Ecto neural progenitor cell (in vitro differentiated cells): ENCODE results near the gene RUNX2.

ENCODE experiments used
- DNase-seq: peaks from one replicate; pipeline ENCODE4 v3.0.0-alpha.2; 2018; ENCODE audit warnings: low spot score

Gene RUNX2

DNA sequence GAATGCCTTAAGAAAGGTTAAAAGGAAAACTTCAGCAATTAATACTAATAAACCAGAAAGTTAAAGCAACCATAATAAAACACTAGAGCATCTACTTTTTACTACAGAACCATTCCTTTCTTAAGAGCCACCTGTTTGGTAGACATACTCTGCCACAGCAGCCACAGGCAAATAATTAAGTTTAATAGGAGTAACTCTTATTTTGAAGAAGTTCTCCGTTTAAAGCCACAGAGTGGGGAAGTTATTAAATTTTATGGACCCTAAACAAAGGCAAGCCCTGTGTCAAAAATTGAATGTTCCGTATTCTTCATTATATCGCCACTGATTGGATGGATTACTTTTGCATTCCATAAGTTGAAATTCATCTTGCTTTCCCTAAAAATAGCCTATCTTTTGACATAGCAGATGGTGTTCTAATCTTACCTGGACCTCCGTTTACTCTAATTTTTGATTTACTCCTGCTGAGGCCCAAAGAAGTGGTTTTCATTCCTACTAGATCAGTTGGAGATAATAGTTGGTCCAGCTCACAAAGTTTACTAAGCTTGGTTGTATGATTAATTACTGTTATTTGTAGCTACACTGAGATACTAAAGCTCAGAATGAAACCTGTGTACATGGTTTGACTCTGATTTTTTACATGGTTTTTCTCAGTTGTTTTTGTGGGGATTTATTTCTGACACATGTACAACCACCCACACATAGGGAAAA lies 190.0 kb downstream of the RUNX2 start:
- no peak for DNase-seq

DNA sequence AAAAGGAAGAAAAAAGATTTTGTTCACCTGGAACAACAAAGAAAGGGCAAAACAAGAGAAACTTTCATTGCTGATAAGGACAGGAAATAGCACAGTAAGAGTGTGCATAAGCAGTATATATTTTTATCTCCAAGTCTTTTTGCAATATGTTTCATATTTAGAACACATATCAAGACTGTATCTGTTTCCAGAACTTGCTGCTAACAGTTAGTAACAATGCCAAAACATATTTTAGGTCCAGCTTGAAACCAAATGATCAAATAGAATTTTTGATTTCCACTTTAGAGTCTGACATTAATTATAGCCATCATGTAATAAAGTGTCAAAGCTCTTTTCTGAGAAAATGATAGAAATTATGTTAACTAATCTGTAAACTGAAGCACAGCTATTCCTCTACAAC lies 193.1 kb downstream of the RUNX2 start:
- DNase-seq: no peak

DNA sequence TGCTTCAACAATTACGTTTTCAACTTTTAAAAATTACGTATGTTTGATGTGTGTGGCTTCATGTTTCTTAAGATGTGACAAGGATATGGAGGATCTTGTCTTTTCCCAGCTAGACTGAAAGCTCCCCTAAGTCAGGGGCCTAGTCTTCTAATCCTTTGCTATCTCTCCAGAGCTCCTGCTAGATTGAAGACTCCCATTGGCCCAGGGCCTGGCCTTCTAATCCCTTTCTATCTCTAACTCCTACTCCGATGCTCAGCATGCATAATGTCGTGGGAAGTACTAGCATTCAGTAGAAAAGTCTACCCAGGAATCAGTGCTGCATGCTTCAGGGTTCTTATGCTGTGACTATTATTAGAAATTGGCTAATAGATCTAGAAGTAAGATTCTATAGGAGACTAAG lies 194.4 kb downstream of the RUNX2 start:
- no peak for DNase-seq

DNA sequence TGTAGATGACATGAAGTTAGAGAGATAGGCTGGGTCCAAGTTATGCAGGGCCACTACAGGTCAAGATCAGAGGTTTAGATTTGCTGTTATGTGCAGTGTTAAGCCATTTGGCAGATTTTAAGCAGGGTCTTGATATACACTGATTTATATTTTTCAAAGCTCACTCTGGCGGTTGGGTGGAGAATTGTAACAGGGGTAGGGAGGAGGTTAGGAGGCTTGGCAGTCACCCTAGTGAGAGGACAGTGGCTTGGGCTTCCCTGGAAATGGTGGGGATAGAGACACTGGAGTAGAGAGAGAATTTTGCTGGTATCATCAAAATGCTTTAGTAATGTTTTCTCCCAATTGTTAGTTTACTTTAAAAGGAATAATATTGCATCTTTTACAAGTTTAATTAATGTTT lies 199.1 kb downstream of the RUNX2 start:
- no peak for DNase-seq

DNA sequence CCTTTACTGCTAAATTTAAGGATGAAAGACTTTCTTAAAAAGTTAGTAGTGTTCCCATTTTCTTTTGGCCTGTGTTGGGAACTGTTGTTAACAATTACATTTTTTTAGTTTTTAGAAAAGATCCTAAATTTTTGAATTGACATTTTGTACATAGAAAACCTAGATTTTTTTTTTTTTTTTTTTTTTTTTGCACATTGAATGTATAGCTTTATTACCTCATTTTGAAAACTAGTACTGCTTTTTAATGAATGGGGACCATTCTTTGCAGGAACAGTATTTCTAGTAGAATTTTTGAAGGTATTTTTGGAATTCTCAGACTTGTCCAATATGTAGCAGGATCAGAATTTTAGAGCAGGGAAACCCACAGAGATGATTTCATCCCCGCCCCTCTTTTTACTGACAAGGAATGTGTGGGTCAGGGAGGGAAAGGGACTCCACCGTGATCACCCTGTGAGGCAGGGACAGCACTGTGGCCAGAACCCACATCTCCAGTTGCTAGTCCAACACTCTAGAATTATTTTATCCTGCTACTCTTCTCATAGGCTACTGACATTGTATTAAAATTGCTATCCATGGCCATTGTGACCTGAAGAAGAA lies 204.0 kb downstream of the RUNX2 start:
- no peak for DNase-seq

DNA sequence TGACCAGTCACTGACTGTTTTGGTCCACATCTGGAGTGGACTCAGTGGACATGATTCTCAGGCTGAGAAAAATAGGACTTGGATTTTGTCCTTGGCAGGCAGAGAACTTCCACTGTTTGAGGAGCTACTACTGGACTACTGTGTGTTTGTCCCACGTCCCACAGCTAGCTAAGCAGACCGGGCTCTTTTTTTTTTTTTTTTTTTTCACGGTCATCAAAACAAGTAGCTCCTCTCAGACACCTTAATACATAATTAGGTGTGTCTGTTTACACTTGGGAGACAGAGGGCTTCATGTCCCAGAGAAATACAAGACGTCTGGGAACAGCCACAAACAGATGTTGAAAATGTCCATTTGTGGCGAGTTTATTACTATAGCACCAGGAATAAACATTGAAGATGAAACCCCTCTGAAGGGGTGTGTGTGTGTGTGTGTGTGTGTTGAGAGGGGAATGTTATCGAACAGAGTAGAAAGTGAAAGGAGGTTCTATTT lies 204.6 kb downstream of the RUNX2 start:
- DNase-seq: no peak

DNA sequence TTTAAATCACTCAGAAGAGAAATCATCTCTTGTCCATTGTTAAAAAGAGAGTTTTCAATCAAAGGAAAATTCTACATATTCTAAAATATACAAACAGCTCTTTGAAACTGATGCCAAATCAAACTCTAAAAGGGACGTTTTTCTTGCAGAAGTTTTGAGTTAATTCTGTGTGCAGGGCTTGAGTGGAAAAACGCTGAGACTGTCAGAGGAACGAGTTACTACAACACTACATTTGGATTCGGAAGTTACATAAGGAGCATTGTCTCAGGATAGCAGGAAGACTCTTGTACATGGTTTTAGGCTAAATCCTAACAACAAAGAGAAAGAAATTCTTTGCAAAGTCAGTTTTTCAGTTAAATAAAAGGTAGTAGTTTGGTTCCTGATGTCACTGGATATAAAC lies 205.3 kb downstream of the RUNX2 start:
- no peak for DNase-seq

DNA sequence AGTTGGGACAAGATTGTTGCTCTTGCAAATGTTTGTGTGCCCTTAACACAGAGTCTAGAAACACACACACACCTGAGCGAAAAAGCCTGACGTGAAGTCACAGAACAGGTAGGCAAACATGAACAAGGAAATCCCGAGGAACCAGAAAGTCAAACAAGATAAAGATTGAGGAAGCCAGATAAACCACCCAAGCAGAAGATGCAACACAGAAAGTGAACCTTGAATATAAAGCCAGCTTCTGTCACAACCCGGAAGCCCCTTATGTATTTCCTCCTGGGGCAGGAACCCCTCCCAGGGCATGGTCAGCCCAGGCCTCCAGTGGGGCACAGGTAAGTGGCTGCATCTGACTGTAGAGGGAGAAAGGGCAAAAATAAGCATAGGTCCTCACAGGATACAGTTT lies 207.8 kb downstream of the RUNX2 start:
- no peak for DNase-seq

DNA sequence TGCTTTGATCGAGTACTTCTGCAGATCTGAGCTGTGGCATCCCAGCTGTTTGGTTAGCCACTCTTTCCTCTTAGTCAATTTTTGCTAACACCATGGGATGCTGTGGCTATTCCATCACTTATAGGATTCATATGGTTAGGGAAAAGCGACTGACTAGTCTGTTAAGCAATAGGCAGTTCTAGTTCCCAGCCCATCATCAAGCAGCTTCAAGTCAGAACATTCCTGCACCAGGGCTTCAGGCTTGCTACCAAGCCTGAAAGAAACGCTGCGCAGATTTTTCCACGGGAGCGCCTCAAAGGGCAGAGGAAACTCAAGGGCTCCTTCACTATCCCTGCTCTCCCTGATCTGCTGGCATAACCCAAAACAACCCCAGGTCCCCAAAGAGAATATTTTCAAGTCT lies 209.4 kb downstream of the RUNX2 start:
- no peak for DNase-seq

DNA sequence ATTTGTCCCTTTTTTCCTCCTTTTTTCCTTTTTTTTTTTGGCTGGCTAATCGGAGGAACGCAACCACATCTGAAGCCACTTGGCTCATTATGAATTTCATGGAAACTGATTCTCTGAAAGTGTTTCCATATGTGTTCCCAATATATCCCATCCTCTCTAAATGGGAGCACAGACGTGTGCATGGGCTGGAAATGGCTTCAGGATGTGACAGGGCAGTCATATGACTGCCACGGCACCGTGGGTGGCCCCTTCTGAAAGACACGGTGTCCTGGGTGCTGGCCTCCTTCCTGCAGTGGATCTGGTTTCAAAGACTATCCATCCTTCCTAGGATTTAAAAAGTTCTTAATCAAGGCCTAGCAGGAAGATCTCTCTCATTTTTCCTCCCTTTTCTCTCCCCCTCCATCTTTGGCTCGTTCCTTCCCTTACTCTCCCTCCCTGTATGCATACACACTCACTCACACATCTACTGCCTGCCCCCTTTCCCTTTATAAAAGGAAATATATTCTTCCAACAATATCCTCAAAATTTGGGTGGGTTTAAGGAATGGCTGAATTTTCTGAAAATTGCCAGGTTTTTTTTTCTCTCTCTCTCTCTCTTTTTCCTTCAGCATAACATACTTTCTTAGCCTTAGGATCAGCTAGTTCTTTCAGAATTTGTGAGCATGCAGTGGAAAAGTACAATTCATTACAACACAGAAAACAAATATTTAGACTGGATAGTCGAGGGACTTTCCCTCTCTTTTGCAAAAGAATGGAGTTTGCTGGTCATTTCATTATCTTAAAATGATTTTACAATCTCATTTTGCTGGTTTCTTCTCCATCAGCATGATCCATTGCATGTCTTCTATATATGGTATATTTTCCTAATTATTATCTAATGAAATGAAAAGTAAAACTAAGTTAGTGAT lies 210.8 kb downstream of the RUNX2 start:
- no peak for DNase-seq

DNA sequence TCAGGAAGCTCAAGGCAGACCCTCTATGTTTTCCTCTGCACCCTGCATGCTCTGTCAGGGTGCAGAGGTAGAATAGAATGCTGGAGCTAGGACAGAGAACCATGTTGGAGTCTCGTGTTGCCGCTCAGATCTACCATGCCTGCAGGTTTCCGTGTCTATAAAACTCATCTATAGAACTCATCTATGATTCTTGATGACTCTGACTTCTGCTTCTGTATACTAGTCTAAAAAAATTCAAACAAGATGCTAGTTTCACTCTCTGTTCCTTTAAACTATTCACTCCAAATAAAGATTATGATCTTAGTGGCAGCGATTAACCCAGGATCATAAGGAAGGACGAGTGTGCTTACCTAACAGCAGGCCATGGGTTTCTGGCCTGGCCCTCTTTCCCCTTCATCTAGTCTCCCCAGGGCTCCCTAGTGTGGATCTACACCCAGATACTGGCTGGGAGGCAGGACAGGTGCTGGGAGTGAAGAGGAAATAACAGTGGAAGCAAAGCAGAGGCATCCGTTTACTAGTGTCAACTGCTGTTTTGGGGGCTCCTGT lies 212.3 kb downstream of the RUNX2 start:
- DNase-seq: no peak

DNA sequence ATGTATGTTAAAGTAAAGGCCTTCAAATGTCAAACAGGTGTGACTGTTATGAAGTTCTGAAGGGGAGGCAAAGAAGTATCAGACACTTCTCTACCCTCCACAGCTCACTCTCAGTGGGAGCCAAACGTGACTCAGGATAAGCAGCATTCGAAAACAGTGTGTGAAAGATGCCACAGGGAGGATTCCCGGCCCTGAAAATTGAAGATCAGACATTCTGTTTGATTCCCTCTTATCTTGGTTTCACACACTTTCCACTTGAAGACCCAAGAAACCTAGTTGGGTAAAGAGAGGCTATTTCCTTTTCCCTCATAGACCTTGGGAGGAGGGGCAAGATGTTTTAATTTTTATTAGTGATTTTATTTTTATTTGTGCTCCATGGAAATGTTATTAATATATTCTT lies 213.8 kb downstream of the RUNX2 start:
- DNase-seq: no peak

DNA sequence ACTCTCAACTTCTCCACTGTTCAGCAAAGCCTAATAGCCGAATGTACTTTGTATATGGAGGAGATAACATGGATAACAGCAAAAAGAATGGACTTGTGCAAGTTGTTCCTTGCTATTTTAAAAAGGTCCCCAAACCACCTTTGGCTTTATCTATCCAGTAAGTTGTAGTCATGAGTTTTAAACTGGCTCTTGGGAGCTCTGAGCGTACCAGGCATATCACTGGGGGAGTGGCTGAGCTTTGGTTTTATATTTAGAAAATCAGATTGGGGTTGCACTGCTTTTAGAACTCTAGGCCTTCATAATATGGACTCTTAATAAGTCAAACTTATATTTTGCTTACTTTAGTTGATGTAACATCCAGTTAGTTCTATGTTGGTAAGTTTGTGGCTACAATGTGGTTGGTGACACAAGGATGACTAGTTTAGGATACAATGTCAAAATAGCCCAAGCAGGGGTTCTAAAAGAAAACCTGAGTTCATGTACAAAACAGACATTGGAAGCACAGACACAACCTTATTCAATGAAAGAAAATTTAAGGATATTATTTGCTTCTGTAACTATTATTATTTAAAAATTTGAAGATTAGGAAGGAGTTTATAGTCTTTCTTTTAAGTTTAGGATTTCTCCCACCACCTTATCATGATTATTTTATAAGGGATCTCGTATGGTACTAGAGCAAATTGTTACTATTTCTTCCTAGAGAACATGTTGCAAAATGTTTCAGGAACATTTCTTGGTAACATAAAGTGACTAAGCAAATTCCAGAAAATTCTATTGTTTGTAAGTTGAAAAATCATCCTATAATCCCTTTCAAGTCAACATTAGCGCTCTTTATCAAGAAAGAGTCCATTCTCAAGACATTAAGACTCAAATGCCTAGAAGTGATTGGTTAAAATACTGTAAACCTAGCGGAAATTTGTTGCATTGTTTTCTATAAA lies 215.4 kb downstream of the RUNX2 start:
- DNase-seq: no peak

DNA sequence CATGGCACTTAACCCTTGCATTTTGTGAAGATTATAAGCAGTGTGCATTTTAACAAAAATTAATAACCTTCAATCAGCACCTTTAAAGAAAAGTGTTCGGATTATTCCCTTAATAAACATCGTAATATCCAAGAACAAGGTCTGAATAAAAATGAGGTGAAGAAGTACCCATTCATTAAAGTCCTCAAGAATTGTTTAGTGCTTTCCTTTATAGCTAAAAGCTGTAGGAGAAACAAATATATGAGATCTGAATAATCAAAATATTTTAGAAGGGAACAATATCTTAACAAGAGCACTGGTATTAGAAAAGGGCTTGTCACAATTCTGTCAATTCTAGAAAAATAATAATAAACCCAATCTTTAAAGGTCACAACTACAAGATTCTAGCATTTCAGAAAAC lies 217.3 kb downstream of the RUNX2 start:
- no peak for DNase-seq

DNA sequence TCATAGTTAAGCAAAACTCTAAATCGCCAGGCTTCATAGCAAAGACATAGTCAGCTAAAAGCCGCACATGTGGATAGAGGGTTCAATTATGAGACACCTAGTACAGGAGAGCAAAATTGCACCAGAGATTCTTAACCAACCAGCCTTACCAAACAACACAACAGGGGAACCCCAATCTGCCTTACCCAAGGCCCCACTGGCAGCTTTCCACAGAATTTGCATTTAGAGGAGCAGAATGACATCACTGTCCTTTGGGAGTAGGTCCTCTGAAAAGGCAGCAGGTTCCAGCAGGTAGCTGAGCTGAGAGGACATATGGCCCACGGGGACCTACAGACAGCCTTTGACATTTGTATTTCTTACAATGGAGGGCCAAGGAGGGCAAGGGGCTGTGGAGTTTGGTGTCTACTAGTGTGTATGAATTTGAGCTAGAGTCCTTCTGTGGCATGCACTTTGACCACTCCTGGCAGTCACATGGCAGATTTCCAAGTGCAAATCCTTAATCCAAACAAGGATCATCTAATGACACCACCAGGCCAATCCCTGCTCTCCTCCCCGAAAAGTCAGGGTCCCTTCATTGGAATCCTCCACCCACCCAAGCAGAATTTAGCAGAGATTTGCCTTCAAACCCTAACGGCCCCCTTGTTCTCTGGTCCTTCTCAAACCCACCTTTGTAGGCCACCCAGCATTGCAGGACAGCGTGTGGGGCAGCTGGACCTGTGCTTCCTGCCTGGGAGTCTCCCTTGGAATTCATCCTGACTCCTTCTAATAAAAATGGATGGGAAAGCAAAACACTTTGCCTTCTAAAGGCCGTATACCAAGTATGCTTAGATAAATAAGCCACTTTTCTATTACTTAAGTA lies 220.8 kb downstream of the RUNX2 start:
- DNase-seq: no peak

DNA sequence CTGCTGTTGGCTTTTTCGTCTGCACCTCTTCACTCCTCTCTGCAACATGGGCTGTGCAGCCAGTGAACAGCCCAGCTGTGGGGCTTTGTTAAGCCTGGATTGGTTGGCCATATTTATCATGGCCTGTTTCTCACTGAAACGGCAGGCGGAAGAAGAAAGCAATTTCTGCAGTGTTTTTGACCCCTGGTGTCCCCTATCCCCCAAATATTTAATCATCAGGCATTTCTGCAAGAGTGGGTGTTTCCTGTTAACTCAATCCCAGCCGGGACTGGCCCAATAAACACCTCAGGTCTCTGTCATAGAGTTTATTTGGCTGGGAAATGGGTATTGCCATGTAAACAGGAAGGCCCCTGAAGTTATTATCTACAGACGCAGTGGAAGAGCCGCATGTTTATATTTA lies 224.4 kb downstream of the RUNX2 start:
- DNase-seq: no peak

DNA sequence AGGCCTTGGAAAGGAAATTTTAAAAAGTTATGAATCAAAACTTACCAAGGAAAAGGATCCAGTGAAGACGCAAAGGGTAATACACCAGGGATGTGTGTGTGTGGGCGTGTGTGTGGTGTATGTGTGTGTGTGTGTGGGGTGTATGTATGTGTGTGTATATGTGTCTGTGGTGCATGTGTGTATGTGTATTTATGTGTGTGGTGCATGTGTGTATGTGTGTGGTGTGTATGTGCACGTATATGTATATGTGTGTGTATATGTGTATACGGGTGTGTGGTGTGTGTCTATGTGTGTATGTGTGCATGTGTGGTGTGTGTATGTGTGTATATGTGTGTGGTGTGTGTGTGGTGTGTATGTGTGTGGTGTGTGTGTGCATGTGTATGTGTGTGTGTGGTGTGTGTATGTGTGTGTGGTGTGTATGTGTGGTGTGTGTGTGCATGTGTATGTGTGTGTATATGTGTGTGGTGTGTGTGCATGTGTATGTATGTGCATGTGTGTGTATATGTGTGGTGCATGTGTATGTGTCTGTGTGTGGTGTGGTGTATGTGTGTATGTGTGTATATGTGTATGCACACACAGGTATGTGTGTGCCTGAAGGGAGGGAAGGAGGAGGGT lies 225.7 kb downstream of the RUNX2 start:
- DNase-seq: no peak

DNA sequence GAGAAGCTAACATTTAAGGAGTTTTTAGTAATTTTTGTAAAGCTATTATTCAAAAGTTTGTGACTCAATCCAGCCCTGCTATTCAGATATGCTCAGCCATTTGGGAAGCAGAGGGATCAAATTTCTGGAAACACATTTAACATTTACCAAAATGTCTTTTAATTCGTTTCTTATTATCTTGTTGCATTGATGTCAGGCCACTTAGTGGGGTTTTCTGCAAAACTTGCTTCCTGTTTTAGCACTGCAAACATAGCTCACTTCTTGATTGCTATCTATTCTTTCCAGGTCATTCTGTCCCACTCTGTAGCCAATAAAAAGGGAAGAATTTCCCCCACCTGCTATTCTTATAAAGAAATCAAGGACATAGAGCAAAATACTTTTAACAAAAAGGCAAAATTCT lies 226.5 kb downstream of the RUNX2 start:
- no peak for DNase-seq

DNA sequence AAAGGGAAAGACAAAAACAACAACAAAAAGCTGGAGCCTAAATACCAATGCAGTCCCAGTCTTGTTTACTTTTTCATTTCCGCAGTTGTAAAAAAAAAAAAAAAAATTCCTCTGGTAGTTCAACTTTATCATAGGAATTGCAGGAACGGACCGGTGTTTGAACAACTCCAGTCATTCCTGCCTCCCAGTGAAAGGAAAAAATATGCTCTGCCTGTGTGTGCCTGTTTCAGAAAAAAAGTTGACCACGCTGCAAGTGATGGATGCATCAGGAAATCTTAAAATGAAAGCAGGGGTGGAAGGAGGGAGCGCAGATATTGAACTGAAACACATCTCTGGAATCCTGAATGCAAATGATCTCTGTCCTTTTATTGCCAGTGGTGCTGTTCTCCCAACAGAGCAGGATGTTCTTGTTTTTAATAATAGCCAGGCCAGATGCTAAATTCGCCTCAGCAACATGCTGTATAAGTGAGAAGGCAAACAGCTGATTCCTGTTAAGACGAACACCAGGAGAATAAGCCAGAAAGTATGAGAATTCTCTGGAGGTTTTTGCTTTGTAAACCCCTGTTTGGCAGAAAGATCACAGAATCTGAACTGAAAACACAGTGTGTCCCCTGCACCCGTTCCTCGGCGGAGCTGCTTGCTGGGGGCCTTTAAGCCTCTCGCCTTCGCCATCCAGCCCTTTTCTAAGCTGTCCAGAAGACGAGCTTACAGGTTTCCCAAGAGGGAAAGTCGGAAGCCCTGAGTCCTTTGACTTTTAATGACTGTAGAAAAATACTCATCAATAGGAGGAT lies 228.0 kb downstream of the RUNX2 start:
- no peak for DNase-seq
